NCI-H2227 treated with DMSO at 0.1 percent for 48 hours (cell line): ENCODE data around the gene PAQR6.

Experiments used
- DNase-seq: peaks from one replicate; lab custom pipeline; 2025; lab: John Stamatoyannopoulos, UW

Gene PAQR6, protein sequence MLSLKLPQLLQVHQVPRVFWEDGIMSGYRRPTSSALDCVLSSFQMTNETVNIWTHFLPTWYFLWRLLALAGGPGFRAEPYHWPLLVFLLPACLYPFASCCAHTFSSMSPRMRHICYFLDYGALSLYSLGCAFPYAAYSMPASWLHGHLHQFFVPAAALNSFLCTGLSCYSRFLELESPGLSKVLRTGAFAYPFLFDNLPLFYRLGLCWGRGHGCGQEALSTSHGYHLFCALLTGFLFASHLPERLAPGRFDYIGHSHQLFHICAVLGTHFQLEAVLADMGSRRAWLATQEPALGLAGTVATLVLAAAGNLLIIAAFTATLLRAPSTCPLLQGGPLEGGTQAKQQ

DNA sequence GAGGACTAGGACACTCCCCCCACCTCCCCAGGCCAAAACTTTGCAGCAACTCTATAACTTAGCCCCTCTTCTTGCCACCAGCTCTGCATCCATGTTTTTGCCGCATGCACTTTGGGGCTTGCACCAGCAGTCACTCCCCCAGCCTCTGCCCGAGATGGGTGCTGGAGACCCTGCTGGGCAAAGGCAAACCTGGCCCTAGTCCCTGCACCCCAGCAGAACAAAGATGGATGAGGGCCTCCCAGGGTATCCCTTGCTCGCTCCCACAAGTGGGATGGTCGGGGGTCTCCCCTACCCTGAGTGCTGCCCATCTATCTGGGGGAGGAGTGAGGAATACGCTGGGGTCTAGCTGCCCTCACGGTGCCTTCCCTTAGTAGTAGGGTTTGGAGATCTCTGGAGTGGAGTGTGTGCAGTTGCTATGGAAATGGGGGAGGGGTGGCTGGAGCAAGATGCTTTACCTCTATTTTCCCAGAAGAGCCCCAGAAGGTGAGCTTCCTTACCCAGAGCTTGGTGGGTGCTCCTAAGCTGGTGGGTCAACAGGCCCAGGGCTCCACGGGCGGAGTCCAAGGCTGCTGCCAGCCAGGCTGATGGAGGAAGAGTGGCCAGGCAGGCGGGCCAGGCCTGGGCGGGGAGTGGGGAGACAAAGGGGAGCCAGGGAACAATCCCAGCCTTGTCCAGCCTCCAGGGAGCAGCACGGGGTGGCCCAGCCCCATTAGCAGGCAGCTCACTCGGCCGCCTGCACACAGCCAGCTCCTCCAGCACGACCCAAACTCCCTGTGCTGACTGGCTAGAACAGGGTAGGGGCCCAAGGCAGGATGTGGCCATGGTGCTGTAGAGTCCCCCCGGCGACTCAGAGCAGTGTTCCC lies at the start of gene PAQR6:
PAQR6 (minus strand) TSS at position 597 of the 863 bp plus-strand sequence. CDS start 1,325 bp downstream, outside the sequence.
- DNase-seq, result no peak

DNA sequence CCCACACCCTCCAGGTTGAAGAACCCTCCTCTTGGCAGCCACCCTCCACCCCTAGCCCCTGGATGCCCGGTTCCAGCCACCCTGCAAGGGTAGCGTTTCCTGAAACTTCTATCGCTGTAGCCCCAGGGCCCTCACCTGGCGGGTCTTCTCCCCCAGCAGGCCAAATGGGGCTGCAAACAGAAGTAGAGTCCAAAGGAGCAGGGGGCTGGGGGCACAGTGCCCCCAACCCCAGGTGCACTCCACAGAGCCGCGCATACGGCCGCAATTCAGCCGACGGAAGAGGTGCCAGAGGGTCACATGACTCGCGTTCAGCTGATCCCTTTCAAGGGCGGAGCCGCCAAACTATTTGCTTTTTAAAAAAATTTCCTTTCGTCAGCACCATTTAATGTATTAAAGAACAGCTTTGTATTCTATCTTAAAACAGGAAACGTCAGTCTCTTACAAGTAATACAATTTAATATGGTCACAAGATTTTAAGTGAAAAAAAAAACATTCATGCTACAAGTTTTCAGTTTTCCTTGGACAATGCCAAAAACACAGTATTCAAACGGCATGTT lies 47.6 kb upstream of the PAQR6 start, which contains the start of gene GLMP:
GLMP (minus strand) TSS at position 289 of the 557 bp plus-strand sequence; CDS start at position 255, 34 bp downstream.
- peak; percentile 77 for DNase-seq

DNA sequence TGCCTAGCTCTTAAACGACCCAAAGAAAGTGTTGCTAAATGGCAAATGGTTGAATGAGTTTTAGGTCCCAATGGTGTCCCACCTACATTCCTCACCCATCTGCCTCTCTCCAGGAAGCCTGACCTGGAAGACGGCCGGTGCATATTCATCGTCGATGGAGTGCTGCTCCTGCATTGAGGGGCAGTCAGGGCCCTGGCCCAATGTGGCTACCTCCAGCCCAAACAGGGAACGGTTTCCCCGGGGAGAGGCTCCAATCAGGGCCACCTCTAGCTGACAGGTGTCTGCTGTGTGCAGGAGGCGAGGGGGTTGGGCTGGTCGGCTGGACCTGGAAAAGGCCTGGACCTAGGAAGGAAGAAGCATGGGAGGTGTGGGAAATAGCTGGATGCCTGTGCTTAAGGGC lies 46.0 kb upstream of the PAQR6 start:
- no peak for DNase-seq

DNA sequence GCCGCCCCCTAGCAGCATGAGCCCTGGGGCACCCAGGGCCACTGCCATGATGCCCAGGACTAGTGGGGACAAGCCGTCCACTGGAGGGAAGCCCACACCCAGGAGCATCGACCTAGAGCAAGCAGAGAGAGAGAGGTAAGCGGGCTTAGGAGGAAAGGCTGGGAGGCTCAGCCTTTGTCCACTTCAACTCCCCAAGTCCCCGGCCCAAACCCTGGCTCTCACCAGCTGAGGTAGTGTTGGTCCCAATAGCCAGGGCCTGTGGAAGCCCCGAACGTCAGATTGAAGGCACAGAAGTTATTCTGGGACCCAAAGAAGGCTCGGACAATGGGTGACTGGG lies 45.2 kb upstream of the PAQR6 start:
- no peak for DNase-seq

DNA sequence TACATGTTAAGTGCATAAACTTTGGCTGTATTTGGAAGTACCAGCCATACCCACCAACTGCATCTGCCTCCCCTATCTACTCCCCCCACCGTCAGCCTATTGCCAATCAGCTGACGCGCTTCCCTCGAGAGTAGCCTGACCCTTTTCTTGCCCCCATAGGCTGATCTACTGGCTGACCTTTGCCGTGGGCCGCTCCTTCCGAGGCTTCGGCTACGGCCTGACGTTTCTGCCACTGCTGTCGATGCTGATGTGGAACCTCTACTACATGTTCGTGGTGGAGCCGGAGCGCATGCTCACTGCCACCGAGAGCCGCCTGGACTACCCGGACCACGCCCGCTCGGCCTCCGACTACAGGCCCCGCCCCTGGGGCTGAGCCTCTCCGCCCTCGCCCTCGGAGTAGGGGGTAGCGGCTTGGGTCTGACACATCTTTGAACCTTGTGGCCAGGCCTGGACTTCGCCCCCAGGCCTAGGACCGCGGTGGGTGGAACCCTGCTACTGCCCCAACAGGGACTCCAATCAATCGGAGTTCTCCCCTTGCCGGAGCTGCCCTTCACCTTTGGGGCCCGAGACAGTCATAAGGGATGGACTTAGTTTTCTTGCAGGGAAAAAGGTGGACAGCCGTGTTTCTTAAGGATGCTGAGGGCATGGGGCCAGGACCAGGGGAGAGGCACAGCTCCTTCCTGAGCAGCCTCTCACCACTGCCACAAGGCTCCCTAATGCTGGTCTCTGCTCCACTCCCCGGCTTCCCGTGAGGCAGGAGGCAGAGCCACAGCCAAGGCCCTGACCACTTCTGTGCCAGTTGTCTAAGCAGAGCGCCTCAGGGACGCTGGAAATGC lies 43.6 kb upstream of the PAQR6 start:
- DNase-seq, result peak; percentile 90

DNA sequence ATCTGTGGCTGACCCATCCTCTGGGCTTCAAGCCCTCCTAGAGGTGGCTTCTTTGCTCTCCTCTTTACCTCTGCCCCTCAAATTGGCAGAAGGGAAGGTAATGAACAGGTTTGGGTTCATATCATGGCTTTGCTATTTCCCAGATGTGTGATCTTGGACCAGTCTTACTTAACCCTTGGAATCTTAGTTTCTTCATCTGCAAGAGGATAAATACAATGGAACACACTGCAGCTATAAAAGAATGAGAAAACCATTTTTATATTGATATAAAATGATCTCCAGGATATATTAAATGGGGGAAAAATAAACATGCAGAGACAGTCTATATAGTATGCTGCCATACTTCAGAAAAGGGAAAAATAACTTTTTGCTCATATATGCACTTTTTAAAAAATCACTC lies 42.0 kb upstream of the PAQR6 start:
- no peak for DNase-seq

DNA sequence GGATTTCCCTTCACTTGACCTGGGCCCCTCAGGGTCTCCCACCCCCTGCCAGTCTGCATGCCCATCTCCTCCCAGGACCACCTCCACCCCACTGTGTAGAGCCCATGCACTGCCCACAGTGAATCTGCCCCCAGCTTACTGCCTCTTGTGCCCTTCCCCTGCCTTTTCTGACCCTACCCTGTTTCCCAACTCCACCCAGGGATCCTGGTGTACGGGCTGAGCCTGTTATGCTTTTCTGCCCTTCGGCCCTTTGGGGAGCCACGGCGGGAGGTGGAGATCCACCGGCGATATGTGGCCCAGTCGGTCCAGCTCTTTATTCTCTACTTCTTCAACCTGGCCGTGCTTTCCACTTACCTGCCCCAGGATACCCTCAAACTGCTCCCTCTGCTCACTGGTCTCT lies 38.2 kb upstream of the PAQR6 start:
- no peak for DNase-seq

DNA sequence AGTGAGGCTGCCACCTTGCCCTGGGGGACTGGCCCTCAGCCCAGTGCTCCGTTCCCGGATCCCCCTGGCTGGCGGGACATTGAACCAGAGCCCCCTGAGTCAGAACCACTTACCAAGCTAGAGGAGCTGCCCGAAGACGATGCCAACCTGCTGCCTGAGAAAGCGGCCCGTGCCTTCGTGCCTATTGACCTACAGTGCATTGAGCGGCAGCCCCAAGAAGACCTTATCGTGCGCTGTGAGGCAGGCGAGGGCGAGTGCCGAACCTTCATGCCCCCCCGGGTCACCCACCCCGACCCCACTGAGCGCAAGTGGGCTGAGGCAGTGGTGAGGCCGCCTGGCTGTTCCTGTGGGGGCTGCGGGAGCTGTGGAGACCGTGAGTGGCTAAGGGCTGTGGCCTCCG lies 37.6 kb upstream of the PAQR6 start:
- no peak for DNase-seq

DNA sequence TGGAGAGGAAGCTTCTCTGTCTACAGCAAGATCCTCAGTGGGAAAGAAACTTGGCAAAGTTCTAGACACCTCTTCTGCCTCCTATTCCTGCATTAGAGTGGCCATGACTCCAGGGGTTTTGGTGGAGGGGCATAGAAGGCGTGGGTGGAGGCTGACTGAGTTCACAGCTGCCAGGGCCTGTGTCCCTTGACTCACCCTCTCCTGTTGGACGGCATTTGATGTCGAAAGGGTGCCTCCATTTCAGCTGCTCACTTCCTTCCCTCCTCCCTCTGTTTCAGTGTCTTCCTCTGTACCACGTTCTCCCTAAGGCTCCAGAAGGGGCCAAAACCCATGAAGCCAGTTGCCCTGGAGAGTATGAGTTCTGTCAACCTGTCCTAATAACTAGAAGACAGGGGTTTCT lies 36.9 kb upstream of the PAQR6 start:
- DNase-seq, result no peak

DNA sequence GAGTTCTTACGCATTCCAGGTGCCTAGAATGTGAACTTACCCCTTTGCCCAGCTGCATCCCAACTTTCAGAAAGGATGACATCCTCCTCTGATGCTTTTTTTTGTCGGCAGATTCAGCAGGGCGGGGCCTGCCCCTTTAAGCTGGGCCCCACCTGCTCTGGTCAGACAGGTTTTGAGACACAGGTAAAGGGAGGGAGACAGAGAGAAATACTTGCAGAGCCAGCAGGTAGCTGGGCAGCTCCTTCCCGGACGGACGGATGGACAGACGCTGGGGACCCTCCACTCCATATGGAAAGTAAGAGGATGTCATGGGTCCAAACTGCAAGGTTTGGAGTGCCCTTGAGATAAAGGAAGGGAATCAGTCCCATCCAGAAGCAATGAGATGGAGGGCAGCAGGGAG lies 36.3 kb upstream of the PAQR6 start, which contains the start of gene TMEM79:
TMEM79 (plus strand) TSS at position 214 of the 400 bp plus-strand sequence. CDS start 902 bp downstream, outside the sequence.
- DNase-seq, result no peak

DNA sequence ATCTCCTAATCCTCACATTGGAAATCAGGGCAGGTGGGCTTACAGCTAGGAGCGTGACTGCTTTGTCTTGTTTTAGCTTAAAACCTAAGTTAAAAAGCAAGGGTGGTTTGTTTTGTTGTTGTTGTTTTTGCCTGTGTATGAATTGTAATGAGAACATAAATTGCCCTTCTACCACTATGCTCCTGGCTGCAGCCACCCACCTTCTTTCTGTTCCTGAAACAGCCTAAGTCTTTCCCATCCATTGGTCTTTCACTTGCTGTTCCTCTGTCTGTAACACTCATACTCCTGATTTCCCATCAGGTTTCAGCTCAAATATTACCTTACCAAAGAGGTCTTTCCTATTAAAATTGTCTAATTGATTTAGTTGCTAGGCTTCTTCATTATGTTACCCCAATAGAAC lies 35.7 kb upstream of the PAQR6 start:
- no peak for DNase-seq

DNA sequence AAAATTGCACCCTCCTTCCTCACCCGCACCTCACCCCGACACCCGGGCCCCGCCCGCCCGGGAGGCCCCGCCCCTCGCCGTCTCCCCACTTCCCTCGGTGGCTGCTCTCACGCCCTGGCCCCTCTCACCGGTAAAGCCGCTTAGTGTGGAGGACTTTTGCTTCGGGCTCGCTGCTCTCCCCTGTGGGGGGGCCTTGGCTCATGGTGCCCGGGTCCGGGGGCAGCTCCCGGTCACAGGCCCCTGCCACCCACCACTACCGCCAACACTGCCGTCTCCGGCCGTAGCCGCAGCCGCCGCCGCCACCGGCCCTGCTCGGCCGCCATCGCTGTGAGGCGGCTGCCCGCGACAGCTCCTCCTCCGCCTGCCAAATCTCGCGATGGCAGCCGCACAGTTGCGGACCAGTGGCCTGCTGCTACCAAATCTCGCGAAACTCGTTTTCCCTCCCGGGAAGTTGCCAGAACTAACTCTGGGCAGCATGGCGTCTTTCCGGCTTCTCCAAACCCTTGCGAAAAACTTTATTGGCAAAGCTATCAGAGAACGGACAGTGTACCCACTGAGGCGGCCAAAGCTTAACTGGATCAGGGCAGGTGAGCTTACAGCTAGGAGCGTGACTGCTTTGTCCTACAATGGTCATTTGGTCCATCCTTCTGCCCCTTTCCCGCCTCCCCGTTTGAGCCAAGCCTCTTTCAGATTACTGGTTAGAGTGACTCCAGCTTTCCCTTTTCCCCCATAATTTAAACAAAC lies 34.8 kb upstream of the PAQR6 start, which contains the start of gene SMG5:
SMG5 (minus strand) TSS at position 347 of the 744 bp plus-strand sequence; CDS start at position 202, 145 bp downstream.
- peak; percentile 97 for DNase-seq

DNA sequence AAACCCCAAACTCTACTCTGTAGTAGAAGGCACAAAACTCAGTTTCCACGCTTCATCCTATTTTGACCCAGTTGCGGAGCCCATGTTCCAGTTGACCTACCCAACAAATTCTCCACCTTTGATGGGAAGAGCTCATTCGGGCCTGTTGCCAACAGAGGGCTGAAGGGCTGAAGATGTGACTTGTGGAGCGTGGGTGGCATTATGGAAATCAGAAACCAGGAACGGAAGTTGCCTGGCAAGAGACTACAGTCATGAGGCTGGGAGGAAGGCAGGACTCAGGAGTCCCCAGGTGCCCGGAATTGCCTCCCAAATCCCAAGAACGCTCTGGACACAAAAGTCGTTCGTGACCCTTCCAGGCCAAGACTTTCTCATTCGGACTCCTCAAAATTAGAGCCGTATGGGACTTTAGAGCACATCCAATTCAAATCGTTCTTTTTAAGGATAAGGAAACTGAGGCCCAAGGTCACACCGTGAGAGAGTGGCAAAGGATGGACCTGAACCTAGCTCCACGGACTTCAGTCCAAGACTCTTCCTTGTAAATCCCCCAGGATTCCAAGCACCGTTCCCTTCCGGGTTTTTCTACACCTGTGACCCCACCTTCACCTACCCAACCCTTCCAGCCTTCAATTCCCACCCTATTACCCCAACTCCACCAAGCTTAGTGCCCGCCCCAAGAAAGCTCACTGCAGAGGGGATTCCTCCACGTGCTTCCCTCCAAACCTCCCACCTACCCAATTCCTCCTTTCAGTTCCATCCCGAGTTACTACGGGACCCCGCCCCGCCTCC lies 34.0 kb upstream of the PAQR6 start:
- DNase-seq, result peak; percentile 13

DNA sequence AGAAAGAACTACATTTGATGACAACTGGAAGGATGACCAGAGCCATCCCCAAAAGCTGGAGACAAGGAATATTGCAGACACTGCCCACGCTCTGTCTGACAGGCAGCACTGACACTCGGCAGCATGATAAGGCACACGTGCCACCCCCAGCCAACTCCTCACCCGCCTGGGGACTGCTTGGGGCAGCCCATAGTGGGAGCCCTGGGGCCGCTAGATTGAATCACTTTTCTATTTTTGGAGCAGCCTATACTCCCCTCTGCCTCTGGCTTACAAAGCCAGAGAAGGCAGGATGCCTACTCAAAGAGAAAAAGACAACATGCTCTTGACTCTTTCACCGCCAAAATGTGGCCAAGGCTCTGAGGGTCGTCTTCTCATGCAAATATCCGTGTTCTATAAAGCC lies 33.4 kb upstream of the PAQR6 start:
- DNase-seq, result no peak

DNA sequence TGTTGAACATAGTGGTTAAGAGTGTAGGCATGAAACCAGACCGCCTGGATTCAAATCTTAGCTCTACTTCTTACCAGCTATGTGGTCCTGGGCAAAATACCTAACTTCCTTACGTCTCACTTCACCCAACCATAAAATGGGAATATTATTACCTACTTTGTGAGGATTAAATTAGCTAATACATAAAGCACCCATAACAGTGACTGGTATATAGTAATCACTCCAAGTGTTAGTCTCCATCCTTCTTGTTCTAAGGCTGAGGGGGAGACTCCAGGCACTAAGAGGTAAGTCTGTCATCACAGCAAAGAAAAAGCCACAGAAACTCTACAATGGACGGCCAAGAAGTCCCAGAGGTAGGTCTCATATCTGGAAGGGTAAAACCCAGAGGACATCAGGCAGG lies 32.0 kb upstream of the PAQR6 start:
- DNase-seq, result no peak

DNA sequence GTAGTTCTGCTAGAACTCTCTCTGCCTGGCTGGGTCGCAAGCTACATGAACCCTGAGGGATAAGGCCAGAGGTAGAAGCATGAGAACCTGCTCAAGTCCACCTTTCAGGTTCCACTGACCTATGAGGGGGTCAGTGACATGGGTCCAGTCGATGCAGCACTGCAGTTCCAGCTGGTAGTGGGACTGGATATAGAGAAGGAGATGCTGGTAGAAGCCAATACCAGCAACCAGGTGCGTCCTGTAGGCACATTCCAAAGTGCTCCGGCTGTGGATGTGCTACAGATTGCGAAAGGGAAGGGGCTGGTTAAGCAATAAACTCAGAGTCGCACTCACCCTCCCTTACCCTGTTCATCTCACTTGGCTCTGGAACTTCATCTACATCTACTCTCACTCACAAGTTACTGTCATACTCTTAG lies 29.1 kb upstream of the PAQR6 start:
- no peak for DNase-seq

DNA sequence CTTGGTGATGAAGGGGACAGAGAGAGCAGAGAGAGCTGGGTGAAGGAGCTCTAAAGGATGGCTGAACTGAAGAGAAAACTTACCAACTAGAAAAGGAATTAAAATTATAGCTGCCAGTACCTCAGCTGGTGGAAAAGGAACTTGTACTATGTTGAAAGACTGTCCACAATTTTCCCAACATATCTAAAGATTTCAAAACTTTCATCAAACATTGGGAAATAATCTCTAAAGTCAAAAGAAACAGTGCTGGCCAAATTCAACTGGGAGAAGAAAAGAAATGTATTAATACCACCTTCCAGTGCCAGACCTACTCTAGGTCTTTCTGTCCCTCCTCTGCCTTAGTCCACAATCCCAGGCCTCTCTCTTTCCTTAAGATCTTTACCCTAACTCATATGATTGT lies 28.7 kb upstream of the PAQR6 start:
- DNase-seq, result no peak

DNA sequence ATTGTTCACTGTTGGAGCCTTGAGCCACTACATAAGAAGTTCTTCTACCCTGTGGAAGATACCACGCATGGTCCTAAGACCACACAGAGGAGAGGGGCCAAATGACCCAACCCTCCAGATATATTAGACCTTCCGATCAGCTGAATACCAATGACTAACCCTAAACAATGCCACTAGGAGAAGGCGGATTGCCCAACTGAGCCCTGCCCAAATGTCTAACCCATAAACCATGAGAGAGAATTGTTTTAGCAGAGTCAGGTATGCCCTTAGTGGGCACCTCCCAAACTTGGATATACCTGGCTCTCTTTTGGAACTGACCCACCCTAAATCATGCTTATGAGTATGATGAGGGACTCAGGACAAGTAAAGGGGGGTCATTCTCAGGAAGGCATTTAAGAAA lies 22.5 kb upstream of the PAQR6 start:
- DNase-seq, result no peak

DNA sequence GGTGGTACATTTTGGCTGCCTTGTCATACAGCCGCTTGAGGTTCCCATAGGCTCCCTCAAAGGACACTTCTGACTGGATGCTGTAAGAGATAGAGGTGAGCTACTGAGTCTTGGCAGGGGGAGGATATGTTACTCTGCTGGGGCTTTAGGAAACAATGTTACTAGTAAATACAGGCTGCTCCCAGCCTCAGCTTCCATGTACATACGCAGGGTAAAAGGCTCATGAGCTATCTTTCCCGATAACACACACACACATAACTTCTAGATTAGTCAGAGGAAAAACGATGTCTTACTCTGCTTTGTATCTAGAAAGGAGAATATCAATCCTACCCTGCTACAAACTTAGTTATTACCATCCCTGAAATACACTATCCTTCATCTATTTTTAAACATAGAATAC lies 20.5 kb upstream of the PAQR6 start:
- no peak for DNase-seq

DNA sequence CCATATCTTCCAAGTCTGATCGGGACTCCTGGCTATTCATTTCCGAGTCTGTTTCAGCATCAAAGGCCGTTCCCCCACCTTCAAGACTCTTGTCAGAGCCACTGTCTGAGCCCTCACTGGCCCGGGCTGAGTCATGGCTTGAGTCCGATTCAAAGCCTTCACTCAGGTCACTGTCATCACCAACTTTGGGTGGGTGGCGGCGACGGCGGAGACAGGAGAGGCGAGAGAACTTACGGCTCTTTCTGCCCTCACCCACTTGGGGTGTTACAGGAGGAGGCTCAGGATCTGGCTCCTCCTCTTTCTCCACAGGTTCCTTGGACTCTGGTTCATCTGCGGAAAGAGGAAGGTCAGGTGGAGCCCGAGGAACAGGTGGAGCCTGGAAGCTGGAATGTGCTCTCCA lies 18.2 kb upstream of the PAQR6 start:
- no peak for DNase-seq
